Nucleus accumbens (tissue), 56 donors: ENCODE data around the gene ARGLU1.

ENCODE experiments used
- DNase-seq, 56 donors: peaks; one replicate each; lab custom pipeline; 2025; lab: John Stamatoyannopoulos, UW

The ARGLU1 gene

GRCh38 chr13:106551350-106551749 lies 16.6 kb downstream of the ARGLU1 start:
- DNase-seq, result no peak

GRCh38 chr13:106550570-106551135 lies 17.3 kb downstream of the ARGLU1 start:
- DNase-seq, result no peak

- DNase-seq, result no peak
Measured at GRCh38 chr13:106548064-106548696, 19.8 kb downstream of the ARGLU1 start.

GRCh38 chr13:106541826-106542225 lies 26.1 kb downstream of the ARGLU1 start:
- no peak for DNase-seq

DNA sequence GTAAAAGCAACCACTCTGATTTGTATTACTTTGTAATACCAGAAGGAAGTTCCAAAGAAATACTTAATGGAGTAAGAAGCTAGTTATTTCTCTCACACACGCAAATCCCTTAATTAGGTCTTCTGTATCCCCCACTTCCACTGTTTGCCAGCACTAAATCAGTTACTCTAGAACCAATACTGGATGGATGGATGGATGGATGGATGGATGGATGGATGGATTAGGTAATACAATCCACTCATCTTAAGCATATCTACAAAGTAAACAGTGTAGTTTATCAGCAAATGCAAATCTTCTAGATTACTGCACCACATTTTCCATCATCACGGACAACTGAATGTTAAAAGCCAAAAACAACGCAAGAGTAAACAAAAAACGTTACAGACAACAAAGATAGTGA lies 27.3 kb downstream of the ARGLU1 start:
- no peak for DNase-seq

DNA sequence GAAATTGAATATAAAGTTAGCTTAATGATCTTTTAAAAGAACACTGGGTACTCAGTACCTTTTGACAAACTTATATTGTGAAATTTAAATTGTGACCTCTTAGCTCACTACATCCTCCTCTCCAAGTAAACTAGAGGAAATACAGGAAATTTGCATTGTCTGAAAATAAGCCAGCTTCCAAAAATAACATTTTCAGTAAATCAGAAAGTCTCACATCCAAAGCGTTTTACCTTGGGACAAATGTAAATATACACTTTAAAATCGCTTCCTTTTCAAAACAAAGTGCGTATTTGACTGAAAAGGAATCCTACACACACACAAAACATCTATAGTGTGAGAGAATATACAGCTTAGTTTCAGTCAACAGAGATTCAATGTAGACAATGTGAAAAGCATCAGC lies 30.4 kb downstream of the ARGLU1 start:
- no peak for DNase-seq

- DNase-seq, result peak in 54 of 56 donors; percentile 41 to 95 (median 81)
Measured at GRCh38 chr13:106536244-106537034, 31.5 kb downstream of the ARGLU1 start.

DNA sequence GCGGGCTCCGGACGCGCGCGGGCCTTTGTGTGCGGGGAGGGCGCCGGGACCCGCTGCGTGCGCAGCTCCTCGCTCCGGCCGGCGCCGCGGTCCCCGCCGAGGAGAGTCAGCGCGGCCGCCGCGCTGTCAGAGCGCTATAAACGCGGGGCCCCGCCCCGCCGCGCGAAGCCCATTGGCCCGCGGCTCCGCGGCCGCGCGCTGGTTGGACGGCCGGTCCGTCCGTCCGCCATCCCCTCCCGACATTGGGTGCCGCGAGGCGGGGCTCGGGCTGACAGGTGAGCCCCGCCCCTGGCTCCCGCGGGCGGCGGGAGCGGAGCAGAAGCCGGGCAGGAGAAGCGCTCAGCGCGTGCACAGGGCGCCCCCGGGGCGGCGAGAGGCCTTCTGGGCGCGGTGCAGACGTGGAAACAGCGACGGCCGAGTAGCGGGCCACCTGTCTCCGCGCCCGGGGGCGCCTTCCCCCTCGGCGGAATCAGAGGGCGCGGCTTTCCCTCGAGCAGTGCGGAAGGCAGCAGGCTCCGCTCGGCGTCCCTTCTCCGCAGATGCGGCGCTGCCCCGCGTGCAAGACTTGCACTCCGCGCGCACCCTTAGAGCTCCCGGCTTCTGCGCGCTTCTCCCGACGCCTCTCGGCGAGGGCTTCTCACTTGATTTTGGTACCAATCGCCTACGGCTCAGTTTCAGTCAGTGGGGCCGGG lies 32.2 kb downstream of the ARGLU1 start, which contains the start of gene EFNB2:
EFNB2 (minus strand) TSS at position 111 of the 692 bp plus-strand sequence. CDS start 698 bp downstream, outside the sequence.
- peak; percentile 23 to 93 (median 82) for DNase-seq

DNA sequence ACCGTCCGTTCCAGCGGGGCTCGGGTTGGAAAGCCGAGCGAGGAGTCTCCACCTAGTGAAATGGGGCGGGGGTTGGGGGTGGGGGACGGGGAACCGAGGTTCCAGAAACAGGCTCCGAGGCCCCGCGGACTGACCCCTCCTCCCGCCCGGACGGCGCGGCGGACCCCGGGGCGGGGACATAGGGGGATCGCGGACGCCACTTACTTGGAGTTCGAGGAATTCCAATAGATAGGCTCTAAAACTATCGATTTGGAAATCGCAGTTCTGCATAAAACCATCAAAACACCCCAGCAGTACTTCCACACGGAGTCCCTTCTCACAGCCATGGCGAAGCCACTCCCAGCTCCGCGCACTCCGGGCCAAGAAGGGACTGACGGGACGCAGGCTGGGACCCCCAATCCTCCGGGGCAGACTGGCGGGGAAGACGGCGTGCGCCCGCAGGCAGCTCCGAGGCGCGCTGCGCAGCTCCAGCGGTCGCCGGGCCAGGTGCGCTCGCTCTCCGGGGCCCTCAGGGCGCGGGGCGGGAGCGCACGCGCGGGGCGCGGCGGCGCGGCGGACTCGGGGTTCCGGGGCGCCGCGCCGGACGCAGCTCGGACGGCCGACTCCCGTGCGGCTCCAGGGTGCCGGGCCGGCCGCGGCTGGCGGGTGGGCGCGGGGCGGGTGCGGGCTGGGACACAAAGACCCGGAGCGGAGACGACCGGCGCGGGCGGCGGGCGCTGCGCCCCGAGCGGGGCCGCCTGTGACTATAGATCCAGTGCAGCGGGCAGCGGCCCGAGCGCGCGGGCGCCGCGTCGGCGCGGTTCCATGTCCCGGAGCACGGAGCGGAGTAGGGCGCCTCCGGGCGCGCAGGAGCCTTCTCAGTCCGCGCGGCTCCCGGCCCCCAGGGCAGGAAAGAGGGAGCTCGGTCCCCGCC lies 33.0 kb downstream of the ARGLU1 start:
- DNase-seq, result peak in 16 of 56 donors; percentile 8 to 72 (median 46)

DNA sequence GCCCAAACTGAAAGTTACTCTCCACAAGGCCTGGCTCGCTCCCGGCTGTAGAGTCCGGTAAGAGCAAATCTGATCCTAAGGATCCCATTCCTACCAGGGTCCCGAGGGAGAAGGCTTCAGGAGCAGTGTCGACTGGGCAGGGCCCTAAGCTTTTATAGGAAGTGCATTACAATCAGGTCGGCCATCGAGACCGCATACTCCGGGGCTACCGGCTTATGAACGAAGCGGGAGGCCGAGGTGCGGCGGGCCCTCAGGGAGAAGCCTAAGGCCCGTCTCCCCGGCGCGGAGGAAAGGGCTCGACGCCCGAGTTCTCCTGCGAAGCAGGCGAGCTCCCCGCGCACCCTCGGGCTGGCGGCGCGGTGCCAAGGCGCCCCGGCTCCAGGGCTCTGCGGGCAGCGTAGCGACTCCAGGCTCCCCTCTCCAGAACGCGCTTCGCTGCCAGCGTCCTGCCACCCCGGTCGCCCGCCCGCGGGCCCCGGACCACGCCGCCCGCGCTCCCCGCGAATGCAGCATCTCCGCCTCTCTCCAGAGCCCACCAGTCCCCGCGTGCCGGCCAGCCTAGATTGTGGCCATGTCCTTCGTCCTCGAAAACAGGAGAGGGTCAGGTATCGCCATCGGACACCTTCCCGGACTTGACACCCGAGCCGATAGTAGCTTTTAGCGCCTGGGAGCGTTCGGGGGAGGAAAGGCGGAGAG lies 33.8 kb downstream of the ARGLU1 start:
- DNase-seq, result peak in 36 of 56 donors; percentile 5 to 80 (median 37)

DNA sequence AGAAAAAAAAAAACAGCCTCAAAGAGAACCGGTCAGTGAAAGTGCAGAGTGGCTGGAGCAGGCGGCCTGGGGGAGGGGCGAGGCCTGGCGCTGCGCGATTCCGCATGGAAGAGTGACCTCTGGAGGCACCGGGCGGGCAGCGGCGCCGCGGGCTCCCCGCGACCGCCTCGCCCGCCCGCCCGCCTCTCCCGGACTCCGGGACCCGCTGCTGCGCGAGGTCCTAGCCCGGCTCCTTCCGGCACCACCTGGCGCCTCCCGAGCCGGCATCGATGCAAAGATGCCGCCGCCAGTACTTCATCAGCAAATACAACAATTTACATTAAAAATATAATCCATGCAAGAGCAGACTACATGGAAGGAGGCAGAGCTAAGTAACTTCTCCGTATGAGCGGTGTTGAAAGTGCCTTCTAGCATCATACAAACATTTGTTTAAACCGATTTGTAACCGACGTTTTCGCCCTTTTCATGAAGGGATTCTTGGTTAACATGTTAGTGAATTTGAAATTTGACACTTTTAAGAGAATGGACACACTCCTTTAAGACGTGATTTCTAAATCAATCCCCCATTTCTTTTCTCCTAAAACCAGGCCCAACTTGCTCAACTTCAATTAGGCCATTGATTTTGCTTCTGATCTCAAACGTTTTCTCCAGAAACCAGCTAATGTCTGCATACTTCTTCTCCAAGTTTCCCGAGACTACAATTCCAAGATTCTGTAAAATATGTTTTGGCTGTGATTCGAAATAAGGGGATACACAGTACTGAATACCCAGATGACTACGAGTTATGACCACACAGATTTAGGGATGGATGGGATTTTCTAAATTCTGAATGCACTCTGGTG lies 34.6 kb downstream of the ARGLU1 start:
- DNase-seq, result peak in 55 of 56 donors; percentile 7 to 87 (median 68)

DNA sequence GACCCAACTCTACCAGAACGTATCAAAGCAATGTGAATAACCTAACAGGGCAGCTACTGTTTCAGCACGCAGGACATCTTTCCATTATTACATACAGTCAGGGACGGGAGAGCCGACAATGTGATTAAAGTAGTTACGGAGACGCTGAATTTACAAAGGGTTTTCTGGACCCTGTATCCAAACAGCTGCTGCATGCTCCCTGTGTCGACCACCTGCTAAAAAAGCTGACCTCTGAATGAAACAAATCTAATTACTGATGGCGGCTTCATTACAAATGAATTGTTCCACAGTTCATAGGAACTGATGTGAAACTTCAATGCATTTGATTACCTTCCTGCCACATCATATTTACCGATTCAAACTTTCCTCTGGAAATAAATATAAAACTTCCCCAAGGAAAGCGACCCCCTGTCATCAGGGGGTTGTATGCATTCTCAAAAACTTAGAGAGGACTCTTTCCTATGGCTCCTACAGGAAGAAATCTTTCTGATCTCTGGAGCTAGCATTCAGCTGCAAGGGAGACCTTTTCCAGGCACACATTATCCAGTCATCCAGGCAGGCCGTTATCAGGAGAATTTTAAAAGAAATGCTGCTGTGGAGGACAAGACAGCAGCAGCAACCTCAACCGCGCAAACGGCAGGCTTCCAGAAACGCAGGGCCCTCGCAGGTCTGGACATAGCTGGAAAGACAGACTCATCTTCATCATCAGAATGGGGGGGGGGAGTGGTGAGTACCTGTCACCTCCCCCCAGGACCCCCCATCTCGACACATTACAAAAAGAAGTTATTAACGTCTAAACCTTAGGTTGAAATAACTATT lies 35.6 kb downstream of the ARGLU1 start:
- peak in 12 of 56 donors; percentile 13 to 40 (median 20) for DNase-seq

- no peak for DNase-seq
Measured at GRCh38 chr13:106530980-106531481, 36.9 kb downstream of the ARGLU1 start.

DNA sequence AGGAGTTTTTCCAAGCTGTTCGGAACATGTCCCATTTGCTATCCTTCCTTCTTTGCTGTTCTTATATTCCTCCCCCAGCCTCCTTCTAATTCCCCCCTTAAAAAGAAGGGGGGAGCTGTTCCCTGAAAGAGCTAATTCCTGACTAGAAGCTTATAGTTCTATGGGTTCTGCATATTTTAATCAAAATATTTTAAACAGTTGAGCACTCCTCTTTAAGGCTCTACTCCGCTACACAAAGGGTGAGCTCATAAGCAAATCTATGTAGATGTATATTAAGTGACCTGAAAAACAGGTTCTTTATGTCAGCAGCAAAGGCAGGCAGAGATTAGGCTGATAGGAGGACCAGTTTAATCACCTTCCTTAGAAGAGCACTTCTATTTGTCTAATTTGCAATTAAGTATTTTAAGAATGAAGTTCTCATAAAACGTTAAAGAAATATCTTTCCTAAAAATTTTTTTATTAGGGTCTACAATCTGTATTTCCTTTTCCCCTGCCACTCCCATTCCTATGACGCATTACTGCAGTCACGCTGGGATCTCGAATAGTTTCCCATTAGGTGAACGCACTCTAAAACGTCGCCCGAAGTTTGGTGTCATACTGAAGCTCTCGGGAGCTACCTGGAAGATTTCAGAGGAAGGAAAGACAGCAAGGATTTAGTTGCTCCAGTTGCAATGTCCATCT lies 37.6 kb downstream of the ARGLU1 start:
- peak in 2 of 56 donors; percentile 8 to 41 for DNase-seq

GRCh38 chr13:106529415-106530170 lies 38.3 kb downstream of the ARGLU1 start:
- DNase-seq, result no peak
